ENCODE results near the gene PLEK.
"Not testable (repeated sequence)": the region's sequence is repeated elsewhere in the genome, so short reads cannot be mapped to it uniquely, and the experiment has no call there.

PLEK gene, protein sequence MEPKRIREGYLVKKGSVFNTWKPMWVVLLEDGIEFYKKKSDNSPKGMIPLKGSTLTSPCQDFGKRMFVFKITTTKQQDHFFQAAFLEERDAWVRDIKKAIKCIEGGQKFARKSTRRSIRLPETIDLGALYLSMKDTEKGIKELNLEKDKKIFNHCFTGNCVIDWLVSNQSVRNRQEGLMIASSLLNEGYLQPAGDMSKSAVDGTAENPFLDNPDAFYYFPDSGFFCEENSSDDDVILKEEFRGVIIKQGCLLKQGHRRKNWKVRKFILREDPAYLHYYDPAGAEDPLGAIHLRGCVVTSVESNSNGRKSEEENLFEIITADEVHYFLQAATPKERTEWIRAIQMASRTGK

DNA sequence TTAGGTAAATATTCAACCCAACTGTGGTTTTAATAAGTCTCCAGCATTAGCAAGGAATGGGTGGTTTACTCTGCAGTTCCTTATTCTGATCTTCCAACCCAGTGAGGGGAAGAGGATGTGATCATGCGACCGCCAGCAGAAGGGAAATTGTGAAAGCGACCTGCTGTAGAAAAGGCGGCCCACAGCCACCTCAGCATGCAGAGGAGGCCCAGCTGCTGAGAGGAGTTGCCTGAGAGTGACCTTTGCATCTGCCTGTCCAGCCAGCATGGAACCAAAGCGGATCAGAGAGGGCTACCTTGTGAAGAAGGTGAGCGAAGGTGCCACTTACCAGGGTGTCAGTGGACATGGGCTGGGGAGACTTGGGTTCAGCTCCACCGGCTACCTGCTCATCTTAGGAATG lies at the start of gene PLEK:
TSS of gene PLEK (plus strand) at position 196 of the 400 bp plus-strand sequence. CDS start at position 266, 70 bp downstream.
- FAIRE-seq: no peak
- DNase-seq (ENCODE audit: low spot score): no peak

DNA sequence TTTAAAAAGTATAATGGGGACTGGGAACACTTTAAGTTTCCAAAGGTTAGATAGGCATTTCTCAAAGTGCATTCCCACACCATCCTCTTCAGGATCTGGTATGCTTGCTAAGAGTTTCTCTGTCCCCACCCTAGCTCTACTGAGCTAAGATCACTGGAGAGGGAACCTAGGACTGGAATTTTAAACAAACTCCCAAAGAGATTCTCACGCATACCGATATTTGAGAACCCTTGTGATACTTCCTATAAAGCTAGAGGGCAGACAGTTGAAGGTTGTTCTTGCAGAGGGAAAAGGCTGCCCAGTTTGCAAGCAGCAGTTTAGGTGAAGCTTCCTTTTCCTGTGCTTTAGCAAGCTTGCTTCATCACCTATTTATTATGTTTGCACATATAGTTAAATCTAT lies 49.0 kb upstream of the PLEK start:
- no peak for FAIRE-seq
- DNase-seq (ENCODE audit: low spot score): no peak

DNA sequence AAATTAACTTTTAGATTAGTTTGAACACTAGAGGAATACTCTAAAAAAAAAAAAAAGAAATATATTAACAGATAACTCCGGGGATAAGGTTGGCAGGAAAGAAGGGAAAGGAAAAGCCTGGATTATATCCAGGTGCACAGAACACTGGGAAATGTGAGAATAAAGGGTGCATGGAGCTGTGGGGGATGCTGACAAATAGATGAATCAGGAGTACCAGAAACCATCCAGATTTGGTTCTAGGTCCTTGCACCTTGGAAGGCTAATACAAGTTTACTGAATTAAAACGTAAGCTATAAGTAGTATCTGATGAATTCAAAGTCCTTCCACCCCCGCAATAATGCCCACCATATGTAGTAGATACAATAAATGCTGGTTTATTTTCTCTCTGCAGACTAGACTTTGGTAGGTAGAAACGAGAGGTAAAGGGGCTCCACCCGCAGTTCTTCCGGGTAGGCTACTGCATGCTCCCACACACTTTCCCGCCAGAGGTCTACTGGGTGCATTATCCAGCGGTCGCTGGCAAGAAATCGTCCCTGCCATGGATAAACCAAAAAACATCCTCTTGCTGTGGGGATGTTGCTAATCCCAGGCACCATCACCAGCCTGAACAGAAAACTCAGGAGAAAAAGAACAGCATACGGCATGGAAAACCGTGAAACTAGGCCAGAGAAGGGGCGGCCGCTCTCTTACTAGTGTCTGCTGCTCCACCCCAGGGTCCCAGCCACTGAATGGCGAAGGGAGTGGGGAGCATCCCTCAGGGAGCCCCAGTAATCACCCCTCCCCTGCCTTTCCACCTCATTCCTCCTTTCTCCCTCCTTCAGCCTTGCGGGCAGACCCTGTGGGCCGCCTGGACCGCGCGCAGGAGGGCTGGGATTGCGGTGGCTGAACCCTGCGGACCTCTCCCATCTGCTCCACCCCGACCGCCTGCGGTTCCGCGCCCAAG lies 46.8 kb upstream of the PLEK start:
- DNase-seq (ENCODE audit: low spot score): peak; percentile 12
- no peak for FAIRE-seq

DNA sequence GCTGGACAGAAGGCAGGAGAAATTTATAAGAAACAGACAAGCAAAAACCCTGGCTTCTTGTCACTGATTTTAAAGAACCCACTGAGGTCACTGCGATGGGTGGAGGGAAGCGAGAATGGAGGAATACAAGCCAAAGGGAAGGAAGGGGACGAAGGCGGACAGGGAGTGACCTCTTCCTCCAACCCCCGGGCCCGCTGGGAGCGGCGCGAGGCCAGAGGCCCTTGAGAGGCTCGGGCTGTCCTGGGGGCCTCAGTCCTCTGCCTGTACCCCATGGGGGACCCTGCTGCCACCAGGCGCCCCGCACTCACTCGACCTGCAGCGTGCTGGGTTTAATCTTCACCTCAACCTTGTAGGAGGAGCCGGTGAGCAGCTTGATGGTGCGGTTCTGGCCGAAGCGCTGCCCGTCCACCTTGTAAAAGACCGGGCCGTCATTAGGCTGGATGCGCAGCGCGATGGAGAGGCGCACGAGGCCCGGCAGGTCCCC lies 46.1 kb upstream of the PLEK start:
- FAIRE-seq: peak; percentile 5
- no peak for DNase-seq (ENCODE audit: low spot score)

DNA sequence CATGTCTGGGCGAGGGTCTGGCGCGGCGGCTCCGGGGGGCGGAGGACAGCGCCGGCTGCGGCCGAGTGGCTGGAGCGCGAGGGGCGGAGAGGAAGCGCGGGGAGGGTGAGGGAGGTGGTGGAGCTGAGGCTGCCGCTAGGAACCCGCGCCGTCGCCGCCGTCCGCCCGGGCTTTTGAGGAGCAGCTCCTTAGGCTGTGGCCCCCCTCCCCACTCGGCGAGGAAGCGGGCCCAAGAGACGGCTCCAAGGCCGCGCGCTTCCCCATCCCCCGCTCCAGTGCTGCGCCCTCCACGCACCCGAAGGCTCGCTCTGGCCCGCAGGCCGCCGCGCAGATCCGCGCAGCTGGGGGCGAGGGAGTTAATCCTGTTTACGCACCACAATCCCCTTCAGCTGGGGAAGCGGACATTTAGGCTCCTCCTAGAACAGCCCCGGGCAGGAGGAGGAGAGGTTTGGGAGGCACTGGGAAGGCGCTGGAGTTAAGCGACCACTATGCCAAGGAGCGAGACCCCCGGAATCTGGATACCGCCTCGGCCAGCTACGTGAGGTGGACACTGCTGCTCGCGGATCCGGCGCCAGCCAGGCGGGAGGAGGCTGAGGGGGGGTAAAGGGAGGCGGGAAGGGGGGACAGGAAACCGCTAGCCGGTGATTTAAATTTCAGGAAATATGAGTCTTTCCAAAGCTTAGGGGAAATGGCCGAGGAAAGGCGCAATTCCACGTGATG lies 45.5 kb upstream of the PLEK start, which contains the start of gene CNRIP1:
TSS of gene CNRIP1 (minus strand) at position 552 of the 720 bp plus-strand sequence. CDS start at position 3, 549 bp downstream.
- no peak for FAIRE-seq
- peak; percentile 73 for DNase-seq (ENCODE audit: low spot score)

DNA sequence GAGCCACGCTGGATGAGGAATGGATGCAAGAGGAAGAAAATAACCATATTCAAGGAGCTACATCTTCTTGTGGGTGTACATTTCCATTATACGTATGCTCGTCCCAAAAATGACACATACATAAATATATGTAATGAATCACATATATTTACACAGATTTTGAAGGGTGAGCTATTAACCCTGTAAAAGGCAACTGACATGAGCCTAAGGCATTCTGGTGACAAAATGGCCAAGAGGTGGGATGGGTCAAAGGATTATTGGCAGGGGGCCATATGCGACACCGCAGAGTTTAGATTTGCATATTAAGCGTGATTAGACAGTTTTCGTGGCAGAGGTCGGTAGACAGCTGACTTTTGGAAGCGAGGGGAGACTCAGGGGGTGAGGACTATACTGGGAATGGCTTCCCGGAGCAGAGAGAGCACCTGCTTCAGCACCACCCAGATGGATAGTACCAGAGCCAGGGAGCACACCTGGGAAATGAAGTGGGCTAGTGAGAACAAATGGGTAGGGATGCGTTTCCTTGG lies 44.9 kb upstream of the PLEK start:
- FAIRE-seq (peak; percentile 37), DNase-seq (ENCODE audit: low spot score) (peak; percentile 65)

DNA sequence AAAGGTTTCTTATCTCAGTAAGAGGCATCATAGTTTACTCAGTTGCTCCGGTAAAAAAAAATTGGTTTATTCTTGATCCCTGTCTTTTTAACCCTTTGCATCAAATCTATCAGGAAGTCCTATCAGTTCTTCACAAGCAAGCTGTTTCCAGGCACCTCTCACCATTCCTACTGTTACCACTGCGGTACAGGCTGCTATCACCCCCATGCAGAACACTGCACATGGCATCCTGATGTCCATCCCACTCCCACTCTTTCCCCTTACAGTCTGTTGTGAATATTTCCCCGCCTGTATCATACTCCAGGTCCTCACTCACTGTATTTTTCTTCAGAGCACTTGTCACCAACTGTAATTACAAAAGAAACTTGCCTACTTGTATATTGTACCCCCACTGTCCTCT lies 40.0 kb upstream of the PLEK start:
- DNase-seq (ENCODE audit: low spot score) (no peak), FAIRE-seq (no peak)

DNA sequence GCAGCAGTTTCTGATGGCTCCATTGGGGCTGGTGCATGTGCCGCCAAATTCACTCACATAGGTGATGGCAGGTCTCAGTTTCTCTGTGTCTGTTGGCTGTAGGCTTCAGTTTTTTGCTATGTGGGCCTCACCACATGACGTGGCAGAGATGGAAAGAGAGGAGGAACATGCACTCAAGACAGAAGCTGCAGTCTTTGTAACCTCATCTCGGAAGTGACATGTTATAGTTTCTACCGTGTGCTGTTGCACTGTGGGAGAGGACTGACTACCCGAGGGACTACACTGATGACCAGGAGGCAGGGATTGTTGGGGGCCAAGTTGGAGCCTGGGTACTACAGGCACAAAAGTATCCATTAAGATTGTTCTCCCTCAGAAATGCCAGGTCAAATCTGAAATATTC lies 36.2 kb upstream of the PLEK start:
- DNase-seq (ENCODE audit: low spot score): no peak
- no peak for FAIRE-seq

DNA sequence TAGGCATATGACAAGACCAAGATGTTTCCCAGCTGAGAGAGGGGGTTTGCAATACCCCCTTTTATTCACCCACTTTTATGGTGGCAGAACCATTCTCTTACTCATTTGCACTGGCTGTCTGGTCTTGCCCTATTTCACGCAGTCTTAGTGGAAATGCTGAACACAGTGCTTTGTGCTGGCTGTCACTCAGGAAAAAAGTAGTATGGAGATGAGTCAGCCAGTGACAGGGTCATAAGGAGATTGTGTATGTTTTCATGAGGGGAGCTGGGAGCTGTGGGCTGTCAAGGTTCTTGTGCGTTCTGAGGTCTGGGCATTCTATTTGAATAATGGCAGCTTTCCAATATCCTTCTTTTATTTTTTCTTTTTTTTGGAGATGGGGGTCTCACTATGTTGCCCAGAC lies 34.4 kb upstream of the PLEK start:
- DNase-seq (ENCODE audit: low spot score) (no peak), FAIRE-seq (peak; percentile 61)

DNA sequence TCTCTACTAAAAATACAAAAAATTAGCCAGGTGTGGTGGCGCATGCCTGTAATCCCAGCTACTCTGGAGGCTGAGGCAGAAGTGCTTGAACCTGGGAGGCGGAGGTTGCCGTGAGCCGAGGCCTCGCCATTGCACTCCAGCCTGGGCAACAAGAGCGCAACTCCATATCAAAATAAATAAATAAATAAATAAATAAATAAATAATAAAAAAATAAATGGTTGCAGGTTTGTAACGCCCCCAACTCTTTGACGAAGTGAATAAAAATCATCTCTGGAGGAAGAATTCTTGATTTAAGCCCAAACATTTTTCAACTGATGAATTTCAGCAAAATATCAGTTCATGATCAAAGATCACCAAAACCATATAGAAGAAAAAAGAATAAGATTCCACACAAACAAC lies 32.1 kb upstream of the PLEK start:
- DNase-seq (ENCODE audit: low spot score): no peak
- no peak for FAIRE-seq

DNA sequence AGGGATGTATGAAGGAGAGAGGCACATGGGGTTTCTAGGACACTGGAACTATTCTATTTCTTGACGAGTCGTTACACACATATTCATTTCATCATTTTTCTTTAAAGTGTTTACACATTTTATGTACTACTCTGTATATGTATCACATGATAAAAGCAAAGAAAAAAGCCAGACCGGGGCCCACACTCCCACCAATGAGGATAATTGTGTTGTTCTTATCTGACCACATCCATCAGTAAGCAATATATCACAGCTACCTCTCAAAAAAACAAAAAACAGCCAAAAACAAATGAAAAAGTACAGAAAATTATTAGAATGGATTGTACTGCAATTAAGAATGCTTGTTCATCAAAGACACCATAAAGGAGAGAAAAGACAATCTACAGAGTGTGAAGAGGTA lies 31.2 kb upstream of the PLEK start:
- DNase-seq (ENCODE audit: low spot score) (no peak), FAIRE-seq (no peak)

DNA sequence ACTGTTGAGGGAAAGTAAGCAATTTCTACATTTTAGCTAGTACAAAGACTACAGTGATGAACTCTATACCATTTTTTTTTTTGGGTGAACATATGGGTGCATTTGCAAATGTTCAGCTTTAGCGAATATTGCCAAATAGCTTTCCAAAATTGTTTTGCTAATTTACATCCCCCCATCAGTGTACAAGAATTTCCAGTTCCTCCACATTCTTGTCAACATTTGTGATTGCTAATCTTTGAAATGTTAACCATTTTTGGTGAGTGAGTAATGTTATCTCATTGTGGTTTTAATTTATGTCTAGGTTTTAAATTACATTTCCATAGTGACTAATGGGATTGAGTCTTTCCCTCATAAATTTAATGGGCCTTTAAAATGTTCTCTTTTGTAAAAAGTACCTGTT lies 28.9 kb upstream of the PLEK start:
- DNase-seq (ENCODE audit: low spot score) (peak; percentile 22), FAIRE-seq (no peak)

DNA sequence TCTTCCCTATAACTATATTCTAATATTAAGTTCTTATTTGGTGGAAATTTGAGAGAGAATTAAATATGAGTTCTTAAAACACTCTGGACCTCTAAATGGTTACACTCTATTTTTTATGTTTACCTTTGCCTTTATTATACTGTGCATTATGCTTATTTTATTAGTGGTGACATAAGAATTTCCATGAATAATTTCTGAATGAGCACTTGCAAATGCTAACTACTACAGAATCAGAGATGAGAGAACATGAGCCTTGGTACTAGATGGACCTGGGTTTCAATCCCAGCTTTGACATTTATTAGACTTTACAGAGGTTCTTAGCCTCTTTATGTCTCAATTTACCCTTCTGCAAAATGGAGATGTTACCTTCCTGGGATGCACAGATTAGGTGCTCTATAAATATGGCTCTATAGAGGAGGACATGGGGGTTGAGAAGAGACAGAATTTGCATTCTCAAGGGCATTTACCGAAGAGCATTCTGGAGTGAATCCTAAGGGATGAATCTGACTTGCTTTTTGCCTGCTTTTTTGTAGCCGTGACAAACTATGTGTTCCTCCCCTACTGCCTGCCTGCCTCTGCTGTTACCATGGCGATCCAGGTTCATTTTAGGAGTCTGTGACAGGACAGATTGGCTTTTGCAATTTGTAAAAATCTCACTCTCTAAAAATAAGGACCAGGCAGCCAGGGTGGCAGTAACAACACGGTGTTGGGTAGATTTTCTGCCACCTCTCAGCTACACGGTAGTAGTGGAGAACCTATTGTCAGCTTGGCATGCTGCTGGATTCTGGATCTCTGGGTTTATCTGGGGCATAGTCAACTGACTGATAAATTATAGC lies 24.6 kb upstream of the PLEK start:
- no peak for FAIRE-seq
- no peak for DNase-seq (ENCODE audit: low spot score)

DNA sequence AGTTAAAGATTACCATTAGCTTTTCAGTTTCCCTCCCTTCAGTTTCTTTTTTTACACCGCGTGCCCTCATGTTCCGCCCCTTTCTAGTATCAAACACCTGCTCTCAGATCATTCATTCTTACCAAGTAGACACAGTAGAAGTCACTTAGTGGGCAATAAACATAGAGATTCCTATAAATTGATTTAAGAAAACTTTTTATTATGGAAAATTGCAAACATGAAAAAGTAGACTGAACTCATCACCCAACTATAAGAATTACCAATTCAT lies 24.1 kb upstream of the PLEK start:
- no peak for FAIRE-seq
- DNase-seq (ENCODE audit: low spot score): no peak

DNA sequence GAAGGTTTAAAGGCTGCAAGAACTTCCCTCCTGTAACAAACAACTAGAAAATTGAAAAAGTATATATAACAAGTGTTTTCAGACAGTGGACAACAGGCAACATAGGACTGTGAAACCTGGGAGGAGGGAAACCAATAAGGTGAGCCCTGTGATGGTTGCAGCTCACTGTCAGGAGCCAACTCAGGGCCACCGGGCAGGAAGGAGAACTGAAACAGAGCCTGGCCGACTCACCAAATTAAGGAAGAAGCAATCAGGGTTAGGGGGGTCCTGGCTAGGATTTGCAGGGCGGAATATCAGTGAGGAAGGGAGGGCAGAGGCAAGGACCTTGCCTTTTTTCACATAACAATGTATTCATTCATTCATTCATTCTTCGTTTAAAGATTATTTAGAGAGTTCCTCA lies 23.5 kb upstream of the PLEK start:
- DNase-seq (ENCODE audit: low spot score) (no peak), FAIRE-seq (no peak)

DNA sequence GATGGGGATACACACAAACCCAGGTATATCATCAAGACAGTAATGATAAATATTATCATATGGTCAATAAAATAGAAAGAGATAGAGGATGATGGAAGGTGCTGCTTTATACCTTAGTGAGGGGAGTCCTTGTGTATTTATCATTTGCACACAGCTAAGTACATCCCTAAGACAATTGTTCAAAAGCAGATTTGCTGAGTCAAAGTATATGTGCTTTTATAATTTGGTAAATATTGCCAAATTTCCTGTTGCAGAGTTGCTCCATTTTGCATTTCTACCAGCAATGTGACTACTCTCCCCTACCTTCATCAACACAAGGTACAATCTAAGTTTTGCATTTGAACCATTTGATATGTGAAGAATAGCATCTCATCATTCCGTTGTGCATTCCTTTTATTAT lies 22.6 kb upstream of the PLEK start:
- DNase-seq (ENCODE audit: low spot score): no peak
- no peak for FAIRE-seq

DNA sequence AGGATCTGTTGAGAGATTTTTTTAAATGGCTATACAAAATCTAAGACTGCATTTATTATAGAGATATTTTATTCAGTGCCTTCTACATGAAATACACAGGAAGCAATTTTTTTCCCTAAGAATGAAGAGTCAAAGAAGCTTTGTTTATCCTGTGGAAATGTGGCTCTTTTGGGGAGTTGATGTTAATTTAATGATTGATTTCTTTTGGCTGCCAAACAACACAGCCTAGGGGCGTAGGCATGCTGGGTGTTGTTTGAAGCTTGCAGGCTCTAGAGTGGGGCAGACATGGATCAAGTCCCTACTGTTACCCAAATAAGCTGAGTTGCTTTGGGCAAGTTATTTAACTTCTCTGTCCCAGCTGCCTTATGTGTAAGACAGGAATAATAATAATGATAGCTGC lies 21.1 kb upstream of the PLEK start:
- FAIRE-seq (no peak), DNase-seq (ENCODE audit: low spot score) (no peak)

DNA sequence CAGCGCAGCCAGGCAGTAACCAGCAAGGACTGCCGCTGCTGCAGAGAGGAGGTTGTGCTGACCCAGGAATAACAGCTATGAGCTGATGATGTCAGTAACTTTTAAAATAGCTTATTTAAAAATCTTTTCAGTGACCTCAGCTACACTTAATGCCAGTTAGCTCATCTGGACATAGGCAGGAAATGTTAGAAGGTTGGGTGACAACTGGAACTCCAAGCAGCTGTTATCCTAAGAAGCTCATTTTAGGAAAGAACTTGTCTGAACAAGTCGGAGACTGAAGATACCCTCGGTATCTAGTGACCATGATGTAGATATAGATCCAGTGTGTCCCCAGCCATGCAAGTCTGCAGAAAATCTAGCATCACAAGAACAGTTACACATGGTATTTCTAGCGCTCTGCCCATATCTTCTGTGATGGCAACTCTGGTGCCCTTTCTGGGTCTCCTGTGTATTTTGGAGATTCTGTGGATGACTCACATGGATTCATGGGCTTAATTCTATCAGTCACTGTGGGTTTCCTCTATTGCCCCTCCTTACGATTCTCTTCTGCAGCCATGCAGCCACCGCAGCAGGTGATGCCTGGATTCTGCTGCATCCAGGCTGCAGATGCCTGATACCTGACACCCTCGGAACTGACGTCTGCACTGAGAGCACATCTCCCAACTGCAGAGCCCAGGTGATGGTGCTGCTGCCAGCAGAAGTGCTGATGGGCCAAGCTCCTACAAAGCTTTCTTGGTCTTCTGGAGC lies 19.8 kb upstream of the PLEK start:
- DNase-seq (ENCODE audit: low spot score) (no peak), FAIRE-seq (no peak)

DNA sequence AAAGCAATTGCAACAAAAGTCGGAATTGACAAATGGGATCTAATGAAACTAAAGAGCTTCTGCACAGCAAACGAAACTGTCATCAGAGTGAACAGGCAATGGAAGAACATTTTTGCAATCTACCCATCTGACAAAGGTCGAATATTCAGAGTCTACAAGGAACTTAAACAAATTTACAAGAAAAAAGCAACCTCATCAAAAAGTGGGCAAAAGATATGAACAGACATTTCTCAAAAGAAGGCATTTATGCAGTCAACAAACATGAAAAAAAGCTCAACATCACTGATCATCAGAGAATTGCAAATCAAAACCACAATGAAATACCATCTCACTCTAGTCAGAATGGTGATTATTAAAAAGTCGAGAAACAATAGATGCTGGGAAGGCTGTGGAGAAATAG lies 16.0 kb upstream of the PLEK start:
- DNase-seq (ENCODE audit: low spot score); FAIRE-seq: not testable (repeated sequence)

DNA sequence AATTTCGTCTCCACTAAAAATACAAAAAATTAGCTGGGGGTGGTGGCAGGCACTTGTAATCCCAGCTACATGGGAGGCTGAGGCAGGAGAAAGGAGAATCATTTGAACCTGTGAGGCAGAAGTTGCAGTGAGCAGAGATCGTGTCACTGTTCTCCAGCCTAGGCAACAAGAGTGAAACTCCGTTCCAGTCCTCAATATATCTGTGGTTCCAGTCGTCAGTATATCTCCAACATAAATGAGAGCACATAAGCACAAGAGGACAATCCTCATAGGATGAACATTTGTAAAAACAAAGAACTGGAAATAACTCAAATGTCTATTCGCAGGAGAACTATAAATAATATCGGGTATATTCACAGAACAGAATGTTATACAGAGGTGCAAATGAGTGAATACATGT lies 13.1 kb upstream of the PLEK start:
- no peak for DNase-seq (ENCODE audit: low spot score)
- no peak for FAIRE-seq

All from urothelium cell line (cell line).